ENCODE results near the gene TH. TPM values are rescaled to one million over a fixed set of nuclear protein-coding genes. Genes with fewer than 3 reads are reported as not detected.

Gene TH
- polyA plus RNA-seq, 1 of the 3 experiments (the other 2 are of a cell fraction): not detected

- H3K9ac ChIP-seq: no peak overlapping the region
- ChIA-PET CTCF (interaction anchor here (0.7 to 1.6 kb wide), 3 partner anchors 31 to 487 kb away, joined by 3 to 6 read pairs (median 3); no protein-coding TSS in a partner anchor), POLR2A (interaction anchor here (0.6 kb wide), 1 partner anchor 233 kb away, joined by 3 read pairs; no protein-coding TSS in a partner anchor)
- H3K27ac ChIP-seq (ENCODE audit: low read depth in 2 of 2, low read length in 1 of 2): no peak overlapping the region
- no peak for DNase-seq
- no peaks in the 10 kb centered on the region for H4K20me1 ChIP-seq (ENCODE audit: insufficient read depth)
- no peaks in the 10 kb centered on the region for H3K27me3 ChIP-seq (ENCODE audit: insufficient read depth)
- WGBS (ENCODE audit: low lambda C conversion rate): 68% methylated on average over 5 of the region's 11 CpGs
- no peaks in the 10 kb centered on the region for H3K9me2 ChIP-seq
- no peaks in the 10 kb centered on the region for H3F3A ChIP-seq (replicated peaks; ENCODE audit: insufficient read depth)
- H3K4me2 ChIP-seq: no peak overlapping the region
- no peaks in the 10 kb centered on the region for H3K9me3 ChIP-seq
- peaks cover 0 to 18% of the 10 kb centered on the region in 2 experiments; a peak in 1 of 4 replicates for H3K4me1 ChIP-seq (ENCODE audit: control insufficient read depth in 1 of 2, insufficient read depth in 2 of 2, low read depth in 1 of 2, low read length in 1 of 2)
- H3K4me3 ChIP-seq (ENCODE audit: low read depth in 2 of 2, low read length in 1 of 2): no peak overlapping the region
- H3K79me2 ChIP-seq (ENCODE audit: insufficient read depth): no peaks in the 10 kb centered on the region
- H2AFZ ChIP-seq (ENCODE audit: low read depth): no peak overlapping the region
- H3K36me3 ChIP-seq (replicated peaks in 1 of 2; ENCODE audit: control insufficient read depth in 1 of 2, insufficient read depth in 2 of 2, low read length in 1 of 2): no peaks in the 10 kb centered on the region
- TF ChIP-seq POLR2AphosphoS5 (IDR thresholded peaks at IDR 0.05; ENCODE audit: low read depth, low read length) (no peak), RAD21 (IDR thresholded peaks at IDR 0.05; ENCODE audit: low read length) (no peak), GATA2 (CRISPR knock-in tag; IDR thresholded peaks at IDR 0.05) (no peak), IRF3 (IDR thresholded peaks at IDR 0.05; ENCODE audit: low read depth, low read length) (no peak), EP300 (IDR thresholded peaks at IDR 0.05; ENCODE audit: borderline replicate concordance in 1 of 2, low read depth in 1 of 2, low read length in 1 of 2) (no peak), NRF1 (IDR thresholded peaks at IDR 0.05; ENCODE audit: low read depth, low read length) (no peak), EZH2phosphoT487 (IDR thresholded peaks at IDR 0.05; ENCODE audit: borderline replicate concordance, low read depth) (no peak), TEAD4 (IDR thresholded peaks at IDR 0.05; ENCODE audit: borderline replicate concordance, insufficient read depth) (no peak), USF2 (IDR thresholded peaks at IDR 0.05; ENCODE audit: borderline replicate concordance, low read depth, low read length) (no peak), REST (IDR thresholded peaks at IDR 0.05; ENCODE audit: low read depth, low read length) (no peak), JUND (IDR thresholded peaks at IDR 0.05) (no peak), RXRA (IDR thresholded peaks at IDR 0.05; ENCODE audit: borderline replicate concordance, low read depth) (no peak), RCOR1 (IDR thresholded peaks at IDR 0.05; ENCODE audit: low read length) (no peak), ZBTB33 (IDR thresholded peaks at IDR 0.05; ENCODE audit: borderline replicate concordance, low read depth) (no peak), SIN3A (IDR thresholded peaks at IDR 0.05; ENCODE audit: borderline replicate concordance, low read depth, low read length) (no peak), FOSL2 (IDR thresholded peaks at IDR 0.05; ENCODE audit: borderline replicate concordance, low read depth) (no peak), RFX5 (IDR thresholded peaks at IDR 0.05; ENCODE audit: low read length) (no peak)
- TF ChIP-seq, protein P1, sequence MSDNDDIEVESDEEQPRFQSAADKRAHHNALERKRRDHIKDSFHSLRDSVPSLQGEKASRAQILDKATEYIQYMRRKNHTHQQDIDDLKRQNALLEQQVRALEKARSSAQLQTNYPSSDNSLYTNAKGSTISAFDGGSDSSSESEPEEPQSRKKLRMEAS (IDR thresholded peaks at IDR 0.05; ENCODE audit: low read depth): no peak
These were observed 9.3 kb upstream of the TH start for GRCh38 chr11:2180789-2181370.
